Endothelial cell of umbilical vein (primary cell): ENCODE data around the gene PTPRD. TPM values are rescaled to one million over a fixed set of nuclear protein-coding genes. Genes with fewer than 3 reads are reported as not detected.

Source experiments
- BruUV-seq: library from RNA; stranded (reverse); fragments of 400-500 nt; replicated peaks from 2 replicates; lab custom pipeline; 2021; lab: Mats Ljungman, UMichigan
- CTCF ChIA-PET: fragments of 300-600, 350-600 bp; sonication (Branson Sonifier 250); formaldehyde crosslinking; loops from one replicate; lab custom pipeline; 2021; ENCODE audit warnings: antibody characterized with exemption, inconsistent platforms; lab: Charles Lee
- POLR2A ChIA-PET: fragments of 300-600, 350-600 bp; sonication (Branson Sonifier 250); formaldehyde crosslinking; loops from one replicate; lab custom pipeline; 2021; ENCODE audit warnings: antibody characterized with exemption, inconsistent platforms; lab: Charles Lee
- DNase-seq: peaks from one replicate; pipeline ENCODE4 v3.0.0-alpha.2; 2011; ENCODE audit warnings: low read depth, low spot score
- FAIRE-seq: peaks from 2 replicates; lab custom pipeline; 2011; peaks lifted over from hg19 to GRCh38; lab: Jason Lieb, UNC
- H2AFZ ChIP-seq: 2 replicates; pipeline ENCODE4 v1.6.0; 2012; ENCODE audit warnings: low read depth, low read length, control low read depth, inconsistent platforms
- H3K27ac ChIP-seq: 2 replicates; pipeline ENCODE4 v1.5.1; 2011; ENCODE audit warnings: low read depth, mild to moderate bottlenecking, control low read depth, low read length, moderate library complexity; ENCODE audit not compliant: insufficient read depth
- H3K27me3 ChIP-seq, 2 experiments: 2 replicates each; pipeline versions ENCODE4 v1.6.0 to v1.6.1; 2011; ENCODE audit warnings: low read length in 2 of 2, mixed read lengths in 1 of 2; ENCODE audit not compliant: control insufficient read depth in 2 of 2, insufficient read depth in 2 of 2
- H3K36me3 ChIP-seq, 2 experiments: 2 replicates in 1 of 2; 3 replicates in 1 of 2; pipeline ENCODE4 v1.5.1; 2011; ENCODE audit warnings: low read length in 2 of 2, mild to moderate bottlenecking in 1 of 2, moderate library complexity in 1 of 2; ENCODE audit not compliant: control insufficient read depth in 2 of 2, insufficient read depth in 2 of 2; ENCODE audit errors: extremely low read depth in 1 of 2
- H3K4me1 ChIP-seq: 3 replicates; pipeline ENCODE4 v1.5.1; 2011; ENCODE audit warnings: mild to moderate bottlenecking, low read length; ENCODE audit not compliant: control insufficient read depth, insufficient read depth; ENCODE audit errors: extremely low read depth
- H3K4me2 ChIP-seq: 2 replicates; pipeline ENCODE4 v1.6.1; 2011; ENCODE audit warnings: low read length, control low read depth, mixed read lengths; ENCODE audit not compliant: insufficient read depth
- H3K4me3 ChIP-seq, 3 experiments: fragments of 200-600 bp in 1 of 3; sonication (generic), shearing (Covaris generic) in 1 of 3; replicated peaks in 1 of 3; 2 replicates each; pipeline ENCODE4 v1.5.1; 2011 to 2016; ENCODE audit warnings: control low read depth in 3 of 3, low read length in 3 of 3, mild to moderate bottlenecking in 2 of 3, inconsistent platforms in 1 of 3, low read depth in 1 of 3, moderate library complexity in 1 of 3; ENCODE audit not compliant: insufficient read depth in 1 of 3
- H3K79me2 ChIP-seq: 2 replicates; pipeline ENCODE4 v1.6.0; 2012; ENCODE audit warnings: low read length, inconsistent platforms; ENCODE audit not compliant: control insufficient read depth, insufficient read depth
- H3K9ac ChIP-seq: replicated peaks from 2 replicates; pipeline ENCODE3; 2011; ENCODE audit warnings: low read length, control low read depth; ENCODE audit not compliant: insufficient read depth; ENCODE audit errors: extremely low read depth
- H3K9me1 ChIP-seq: replicated peaks from 3 replicates; pipeline ENCODE4 v1.6.0; 2011; ENCODE audit warnings: mild to moderate bottlenecking, low read length; ENCODE audit not compliant: control insufficient read depth, insufficient read depth; ENCODE audit errors: extremely low read depth
- H3K9me3 ChIP-seq: replicated peaks from 2 replicates; pipeline ENCODE4 v1.5.1; 2012; ENCODE audit warnings: low read length, inconsistent platforms; ENCODE audit not compliant: control insufficient read depth, insufficient read depth
- H4K20me1 ChIP-seq: replicated peaks from 2 replicates; pipeline ENCODE3; 2011; ENCODE audit warnings: mild to moderate bottlenecking, low read length; ENCODE audit not compliant: control insufficient read depth, insufficient read depth; ENCODE audit errors: extremely low read depth
- CTCF ChIP-seq, 2 donors: IDR thresholded peaks; 1 replicate in 1 of 2; 2 replicates in 1 of 2; pipeline ENCODE4 v1.5.1; 2011; ENCODE audit warnings: low read length in 2 of 2, mild to moderate bottlenecking in 2 of 2, moderate library complexity in 2 of 2, control low read depth in 1 of 2, inconsistent platforms in 1 of 2, low read depth in 1 of 2; ENCODE audit not compliant: insufficient read depth in 1 of 2; ENCODE audit errors: extremely low read depth in 1 of 2
- EZH2 ChIP-seq: IDR thresholded peaks from 2 replicates; pipeline ENCODE4 v1.6.1; 2012; ENCODE audit warnings: borderline replicate concordance, low read depth, mild to moderate bottlenecking, moderate library complexity, low read length, inconsistent platforms; ENCODE audit not compliant: severe bottlenecking
- FOS ChIP-seq: IDR thresholded peaks from 2 replicates; pipeline ENCODE4 v1.6.1; 2011; ENCODE audit warnings: mild to moderate bottlenecking, low read length, moderate library complexity, borderline replicate concordance; ENCODE audit not compliant: insufficient read depth
- GATA2 ChIP-seq: IDR thresholded peaks from 2 replicates; pipeline ENCODE4 v1.7.0; 2011; ENCODE audit warnings: low read depth, mild to moderate bottlenecking, moderate library complexity, mixed read lengths, low read length; ENCODE audit not compliant: insufficient read length, insufficient read depth
- JUN ChIP-seq: IDR thresholded peaks from 2 replicates; pipeline ENCODE4 v1.6.1; 2011; ENCODE audit warnings: borderline replicate concordance, low read depth; ENCODE audit not compliant: insufficient read length, insufficient read depth
- MYC ChIP-seq: IDR thresholded peaks from one replicate; pipeline ENCODE4 v1.6.1; 2011; ENCODE audit warnings: mild to moderate bottlenecking, low read depth, low read length
- POLR2A ChIP-seq: IDR thresholded peaks from 2 replicates; pipeline ENCODE4 v1.6.1; 2012; ENCODE audit warnings: low read depth, mild to moderate bottlenecking, control low read depth, low read length
- POLR2AphosphoS5 ChIP-seq: IDR thresholded peaks from 2 replicates; pipeline ENCODE4 v1.6.1; 2012; ENCODE audit warnings: low read depth, mild to moderate bottlenecking, control low read depth, low read length, moderate library complexity; ENCODE audit not compliant: insufficient read depth
- dilution Hi-C: fragments of 300-500 bp; cut with MboI; formaldehyde crosslinking; loops from one replicate; pipeline ENCODE4 v1.15.0; 2019; ENCODE audit warnings: low sequenced_read_pairs; ENCODE audit not compliant: extremely low pct_ligation_motif_present
- intact Hi-C: fragments of 100-400 bp; cut with micrococcal nuclease; formaldehyde crosslinking; loops from one replicate; pipeline ENCODE4 v1.10.0; 2022
- polyA plus RNA-seq, 4 experiments: library from polyadenylated mRNA; depleted of rRNA in 3 of 4; stranded (reverse) in 3 of 4; unstranded in 1 of 4; fragments of >200 nt; gene quantifications; 2 replicates each; pipeline versions ENCODE4 v1.2.1 to v1.2.3, GENCODE V29; 2011 to 2012; ENCODE audit warnings: missing spikeins in 1 of 4
- total RNA-seq: library from RNA; stranded (reverse); gene quantifications from 2 replicates; pipeline ENCODE4 v1.2.3, GENCODE V29; 2021
- TF ChIP-seq, protein P1 (sequence below): IDR thresholded peaks from 2 replicates; pipeline ENCODE4 v1.6.1; 2011; ENCODE audit not compliant: insufficient read depth, insufficient read length

Gene PTPRD
- total and polyA plus RNA-seq, 2 donors (not counting 3 experiments of a cell fraction or from before 2014, with no cell fraction given) = 5.5 to 5.7 TPM

GRCh38 chr9:9231946-9232345 lies 1380.9 kb downstream of the PTPRD start:
- BruUV-seq = no TSS peak
- ChIA-PET POLR2A (interaction anchor here (0.6 kb wide), 1 partner anchor 976 kb away, joined by 12 read pairs; no protein-coding TSS in a partner anchor), CTCF (no interaction called here)
- Histone ChIP-seq H3K27me3 (no peaks in the 10 kb centered on the region), H3K4me3 (no peak overlapping the region), H4K20me1 (no peaks in the 10 kb centered on the region), H3K27ac (no peak overlapping the region), H3K4me1 (no peaks in the 10 kb centered on the region), H3K9me1 (no peaks in the 10 kb centered on the region), H3K9me3 (peaks cover 2% of the 10 kb centered on the region), H3K36me3 (no peaks in the 10 kb centered on the region), H3K79me2 (no peaks in the 10 kb centered on the region), H2AFZ (no peak overlapping the region), H3K4me2 (no peak overlapping the region), H3K9ac (no peak overlapping the region)
- TF ChIP-seq, protein P1, sequence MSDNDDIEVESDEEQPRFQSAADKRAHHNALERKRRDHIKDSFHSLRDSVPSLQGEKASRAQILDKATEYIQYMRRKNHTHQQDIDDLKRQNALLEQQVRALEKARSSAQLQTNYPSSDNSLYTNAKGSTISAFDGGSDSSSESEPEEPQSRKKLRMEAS = no peak
- TF ChIP-seq POLR2AphosphoS5 = no peak
- TF ChIP-seq GATA2 = no peak
- TF ChIP-seq FOS = no peak
- no peak for TF ChIP-seq CTCF (IDR thresholded peaks at IDR 0.05; ENCODE audit: extremely low read depth in 1 of 2, insufficient read depth in 1 of 2, low read depth in 1 of 2, low read length in 2 of 2)
- TF ChIP-seq JUN = no peak
- no peak for TF ChIP-seq MYC
- no peak for TF ChIP-seq POLR2A
- no peak for TF ChIP-seq EZH2
- FAIRE-seq = no peak
- DNase-seq = no peak
- dilution Hi-C loops (no loop called here), intact Hi-C loops (no loop called here)
